Measurements from ENCODE around the gene FGF14. TPM values are rescaled to one million over a fixed set of nuclear protein-coding genes. Genes with fewer than 3 reads are reported as not detected.

FGF14 gene
- total and polyA plus RNA-seq, 2 donors (not counting 1 experiment from before 2014, with no cell fraction given): under 0.01 TPM; not detected in 1

DNA sequence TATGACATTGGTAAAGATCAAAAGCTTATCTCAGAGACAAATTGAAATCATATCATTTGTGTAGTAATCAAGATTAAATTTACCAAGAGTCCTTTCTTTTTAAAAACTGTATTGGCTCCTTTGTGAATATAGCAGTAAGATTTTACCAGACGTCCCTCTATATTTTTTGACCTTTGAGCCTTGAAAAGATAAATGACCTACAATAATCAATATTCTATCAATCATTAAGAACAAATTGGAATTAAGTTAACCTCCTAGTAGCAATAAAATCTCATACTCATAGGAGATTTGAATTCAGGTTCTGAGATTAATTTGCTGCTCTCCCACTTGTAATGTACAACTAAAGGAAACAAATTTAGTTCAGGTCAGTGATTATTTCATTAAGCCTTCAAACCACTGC, 78.3 kb downstream of the FGF14 start:
- H3K9me3 ChIP-seq (ENCODE audit: control extremely low read depth in 1 of 3, control insufficient read depth in 2 of 3, insufficient read depth in 1 of 3, low read length in 2 of 3): no peaks in the 10 kb centered on the region
- WGBS (ENCODE audit: insufficient coverage): no CpG with 5 or more reads among the region's 1 CpG
- H3K27ac ChIP-seq (ENCODE audit: low read length in 2 of 2): no peak overlapping the region
- no peaks in the 10 kb centered on the region for H4K20me1 ChIP-seq (ENCODE audit: control insufficient read depth, insufficient read depth, low read length, poor library complexity, severe bottlenecking)
- TF ChIP-seq, protein P1, sequence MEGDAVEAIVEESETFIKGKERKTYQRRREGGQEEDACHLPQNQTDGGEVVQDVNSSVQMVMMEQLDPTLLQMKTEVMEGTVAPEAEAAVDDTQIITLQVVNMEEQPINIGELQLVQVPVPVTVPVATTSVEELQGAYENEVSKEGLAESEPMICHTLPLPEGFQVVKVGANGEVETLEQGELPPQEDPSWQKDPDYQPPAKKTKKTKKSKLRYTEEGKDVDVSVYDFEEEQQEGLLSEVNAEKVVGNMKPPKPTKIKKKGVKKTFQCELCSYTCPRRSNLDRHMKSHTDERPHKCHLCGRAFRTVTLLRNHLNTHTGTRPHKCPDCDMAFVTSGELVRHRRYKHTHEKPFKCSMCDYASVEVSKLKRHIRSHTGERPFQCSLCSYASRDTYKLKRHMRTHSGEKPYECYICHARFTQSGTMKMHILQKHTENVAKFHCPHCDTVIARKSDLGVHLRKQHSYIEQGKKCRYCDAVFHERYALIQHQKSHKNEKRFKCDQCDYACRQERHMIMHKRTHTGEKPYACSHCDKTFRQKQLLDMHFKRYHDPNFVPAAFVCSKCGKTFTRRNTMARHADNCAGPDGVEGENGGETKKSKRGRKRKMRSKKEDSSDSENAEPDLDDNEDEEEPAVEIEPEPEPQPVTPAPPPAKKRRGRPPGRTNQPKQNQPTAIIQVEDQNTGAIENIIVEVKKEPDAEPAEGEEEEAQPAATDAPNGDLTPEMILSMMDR (IDR thresholded peaks at IDR 0.05): no peak
- TF ChIP-seq EZH2 (IDR thresholded peaks at IDR 0.05; ENCODE audit: borderline replicate concordance, insufficient read depth, low read depth, low read length, poor library complexity, severe bottlenecking): no peak
- ATAC-seq (ENCODE audit: low read depth): no peak
- CTCF ChIA-PET: no interaction called here
- no peak overlapping the region for H3K4me2 ChIP-seq (replicated peaks; ENCODE audit: low read depth, low read length, poor library complexity, severe bottlenecking)
- no peaks in the 10 kb centered on the region for H3K36me3 ChIP-seq (replicated peaks in 1 of 2; ENCODE audit: control extremely low read depth in 1 of 2, control insufficient read depth in 1 of 2, extremely low read depth in 1 of 2, insufficient read depth in 2 of 2, low read length in 1 of 2)
- Mint-ChIP-seq H3K27me3 (no peaks in the 10 kb centered on the region), H3K9me3 (ENCODE audit: insufficient read depth) (no peaks in the 10 kb centered on the region), H3K4me3 (no peak overlapping the region), H3K4me1 (no peaks in the 10 kb centered on the region), H3K27ac (no peak overlapping the region)
- no peak overlapping the region for H3K9ac ChIP-seq (ENCODE audit: low read length)
- no peaks in the 10 kb centered on the region for H3K27me3 ChIP-seq (replicated peaks in 1 of 4; ENCODE audit: control extremely low read depth in 1 of 4, control insufficient read depth in 3 of 4, insufficient read depth in 4 of 4, low read length in 3 of 4)
- intact Hi-C loops (cut with micrococcal nuclease): no loop called here
- POLR2A ChIA-PET: no interaction called here
- H2AFZ ChIP-seq (ENCODE audit: insufficient read depth, low read depth, low read length, poor library complexity, severe bottlenecking): no peak overlapping the region
- H3K79me2 ChIP-seq (ENCODE audit: control insufficient read depth, insufficient read depth, low read length): no peaks in the 10 kb centered on the region
- H3K4me1 ChIP-seq (ENCODE audit: control insufficient read depth in 2 of 2, insufficient read depth in 2 of 2, low read length in 2 of 2): no peaks in the 10 kb centered on the region
- H3K4me3 ChIP-seq (ENCODE audit: control extremely low read depth in 1 of 5, extremely low read depth in 1 of 5, insufficient read depth in 1 of 5, low read depth in 2 of 5, low read length in 4 of 5): no peak overlapping the region
- no peak for DNase-seq

DNA sequence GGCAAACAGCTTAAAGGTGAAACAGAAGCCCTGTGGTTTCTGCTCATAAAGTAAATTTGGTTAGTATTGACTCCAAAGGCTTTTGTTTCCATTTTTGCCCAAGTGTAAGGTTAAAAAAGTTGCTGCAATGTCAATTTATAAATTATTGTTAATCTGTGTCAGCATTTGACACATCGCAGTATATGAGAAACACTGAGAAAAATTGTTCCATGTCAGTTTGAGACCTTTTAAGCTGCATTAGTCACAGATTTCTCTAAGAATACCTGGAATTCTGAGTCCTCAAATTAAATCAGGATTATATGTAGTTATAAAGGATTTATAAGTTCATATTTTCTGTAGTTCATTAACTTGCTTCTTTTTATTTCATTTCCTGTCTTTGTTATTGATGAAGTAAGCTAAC, 78.8 kb downstream of the FGF14 start:
- H3K27me3 ChIP-seq (replicated peaks in 1 of 4; ENCODE audit: control extremely low read depth in 1 of 4, control insufficient read depth in 3 of 4, insufficient read depth in 4 of 4, low read length in 3 of 4): no peaks in the 10 kb centered on the region
- Mint-ChIP-seq H3K4me1 (no peaks in the 10 kb centered on the region), H3K27ac (no peak overlapping the region), H3K9me3 (ENCODE audit: insufficient read depth) (no peaks in the 10 kb centered on the region), H3K4me3 (no peak overlapping the region), H3K27me3 (no peaks in the 10 kb centered on the region)
- no peaks in the 10 kb centered on the region for H3K4me1 ChIP-seq (ENCODE audit: control insufficient read depth in 2 of 2, insufficient read depth in 2 of 2, low read length in 2 of 2)
- H4K20me1 ChIP-seq (ENCODE audit: control insufficient read depth, insufficient read depth, low read length, poor library complexity, severe bottlenecking): no peaks in the 10 kb centered on the region
- no peak overlapping the region for H3K9ac ChIP-seq (ENCODE audit: low read length)
- intact Hi-C loops (cut with micrococcal nuclease): no loop called here
- WGBS (ENCODE audit: insufficient coverage): no CpG with 5 or more reads among the region's 1 CpG
- CTCF ChIA-PET: no interaction called here
- no peak for DNase-seq
- no peak overlapping the region for H3K4me2 ChIP-seq (replicated peaks; ENCODE audit: low read depth, low read length, poor library complexity, severe bottlenecking)
- H3K9me3 ChIP-seq (ENCODE audit: control extremely low read depth in 1 of 3, control insufficient read depth in 2 of 3, insufficient read depth in 1 of 3, low read length in 2 of 3): no peaks in the 10 kb centered on the region
- H3K27ac ChIP-seq (ENCODE audit: low read length in 2 of 2): no peak overlapping the region
- no peaks in the 10 kb centered on the region for H3K79me2 ChIP-seq (ENCODE audit: control insufficient read depth, insufficient read depth, low read length)
- TF ChIP-seq, protein P1 (IDR thresholded peaks at IDR 0.05): no peak
- ATAC-seq (ENCODE audit: low read depth): no peak
- no peak overlapping the region for H2AFZ ChIP-seq (ENCODE audit: insufficient read depth, low read depth, low read length, poor library complexity, severe bottlenecking)
- H3K4me3 ChIP-seq (ENCODE audit: control extremely low read depth in 1 of 5, extremely low read depth in 1 of 5, insufficient read depth in 1 of 5, low read depth in 2 of 5, low read length in 4 of 5): no peak overlapping the region
- POLR2A ChIA-PET: no interaction called here
- no peaks in the 10 kb centered on the region for H3K36me3 ChIP-seq (replicated peaks in 1 of 2; ENCODE audit: control extremely low read depth in 1 of 2, control insufficient read depth in 1 of 2, extremely low read depth in 1 of 2, insufficient read depth in 2 of 2, low read length in 1 of 2)

Measured in B cell (primary cell).